Measurements from ENCODE around the gene SLC39A2.
A peak's percentile ranks its signal among the peaks of the same experiment; 100 is the strongest.
"Not testable (repeated sequence)": the region's sequence is repeated elsewhere in the genome, so short reads cannot be mapped to it uniquely, and the experiment has no call there.

Gene SLC39A2

DNA sequence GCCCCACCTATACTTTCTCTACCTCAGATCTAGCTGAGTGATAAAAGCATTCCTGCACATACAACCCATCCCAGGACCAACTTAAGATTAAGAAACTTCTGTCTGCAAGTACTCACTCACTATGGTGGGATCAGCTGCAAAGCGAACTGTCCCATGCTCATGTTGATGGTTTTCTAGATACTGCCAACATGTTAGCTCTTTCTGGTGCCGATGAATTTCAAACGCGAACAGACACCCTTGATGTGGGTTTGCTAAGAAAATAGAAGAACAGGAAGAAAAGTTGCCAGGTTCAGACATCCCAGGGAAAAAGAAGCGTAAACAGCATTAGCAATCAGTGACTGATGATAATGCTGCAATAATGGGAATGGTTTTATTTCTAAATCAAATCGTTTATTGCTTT is 1.5 kb upstream of the SLC39A2 start:
- DNase-seq = no peak

DNA sequence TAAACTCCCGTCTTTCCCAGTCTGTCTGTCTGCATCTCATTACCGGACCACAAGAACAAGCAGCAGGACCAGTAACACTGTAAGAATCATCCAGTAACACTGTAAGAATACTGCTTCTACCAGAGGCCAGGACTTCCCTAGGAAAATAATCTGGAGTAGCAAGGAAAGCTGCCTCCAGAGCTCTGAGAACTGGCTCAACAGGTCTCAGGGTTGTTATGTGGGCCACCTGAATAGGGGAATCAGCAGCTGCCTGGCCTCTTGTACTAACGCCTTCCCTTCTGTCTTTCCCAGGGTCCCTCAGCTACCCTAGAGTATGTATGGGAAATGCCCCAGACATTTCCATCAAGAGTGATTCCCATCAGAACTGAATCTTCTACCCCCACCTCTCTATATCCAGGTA is 954 bp upstream of the SLC39A2 start:
- no peak for DNase-seq

DNA sequence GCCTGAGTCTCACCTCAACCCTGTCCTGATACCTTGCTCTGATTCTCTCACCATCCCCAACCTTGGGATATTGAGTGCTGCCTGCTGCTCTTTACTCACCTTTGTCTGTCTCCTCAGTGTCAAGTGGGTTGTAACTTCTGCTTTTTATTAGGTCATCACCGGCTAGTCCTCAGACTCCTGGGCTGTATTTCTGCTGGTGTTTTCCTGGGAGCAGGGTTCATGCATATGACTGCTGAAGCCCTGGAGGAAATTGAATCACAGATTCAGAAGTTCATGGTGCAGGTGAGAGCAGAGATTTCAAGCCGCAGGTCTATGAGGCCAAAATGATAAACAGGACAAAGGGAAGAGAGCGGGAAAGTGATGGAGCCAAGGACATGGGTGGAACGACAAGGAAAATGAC is 498 bp downstream of the SLC39A2 start:
- no peak for DNase-seq

DNA sequence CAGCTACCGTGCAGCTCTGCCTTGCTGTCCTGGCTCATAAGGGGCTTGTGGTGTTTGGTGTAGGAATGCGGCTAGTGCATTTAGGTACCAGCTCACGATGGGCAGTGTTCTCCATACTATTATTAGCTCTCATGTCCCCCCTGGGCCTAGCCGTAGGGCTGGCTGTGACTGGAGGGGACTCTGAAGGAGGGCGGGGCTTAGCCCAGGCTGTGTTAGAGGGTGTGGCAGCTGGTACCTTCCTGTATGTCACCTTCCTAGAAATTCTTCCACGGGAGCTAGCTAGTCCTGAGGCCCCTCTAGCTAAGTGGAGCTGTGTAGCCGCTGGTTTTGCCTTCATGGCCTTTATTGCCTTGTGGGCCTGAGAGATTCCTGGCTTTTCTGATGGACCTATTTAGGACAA is 2.1 kb downstream of the SLC39A2 start:
- DNase-seq = no peak

DNA sequence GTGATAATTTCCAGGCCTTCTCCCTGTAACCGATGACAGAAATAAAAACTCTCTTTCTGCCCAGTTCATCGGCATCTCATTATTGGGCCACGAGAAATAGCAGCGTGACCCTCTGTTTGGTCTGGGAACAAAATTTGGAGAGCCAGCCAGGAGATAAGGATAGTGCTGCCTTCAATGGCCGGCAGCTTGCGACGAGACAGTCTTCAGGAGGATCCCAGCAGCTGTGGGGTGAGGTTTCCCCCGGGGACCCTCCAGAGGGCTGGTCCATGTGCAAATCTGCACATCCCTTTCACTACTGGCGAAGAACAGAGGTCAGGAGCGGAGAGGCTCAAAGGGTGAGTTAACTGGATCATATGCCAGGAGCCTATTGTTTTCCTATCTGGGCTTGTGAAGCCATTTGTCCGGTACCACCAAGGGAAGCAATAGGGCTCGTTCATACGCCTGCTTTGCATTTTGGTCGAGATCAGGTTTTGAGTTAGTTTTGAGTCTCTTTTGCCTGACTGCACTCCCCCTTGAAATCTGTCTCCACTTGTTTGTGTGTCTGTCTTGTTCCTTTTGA is 4.8 kb downstream of the SLC39A2 start:
- DNase-seq = no peak

DNA sequence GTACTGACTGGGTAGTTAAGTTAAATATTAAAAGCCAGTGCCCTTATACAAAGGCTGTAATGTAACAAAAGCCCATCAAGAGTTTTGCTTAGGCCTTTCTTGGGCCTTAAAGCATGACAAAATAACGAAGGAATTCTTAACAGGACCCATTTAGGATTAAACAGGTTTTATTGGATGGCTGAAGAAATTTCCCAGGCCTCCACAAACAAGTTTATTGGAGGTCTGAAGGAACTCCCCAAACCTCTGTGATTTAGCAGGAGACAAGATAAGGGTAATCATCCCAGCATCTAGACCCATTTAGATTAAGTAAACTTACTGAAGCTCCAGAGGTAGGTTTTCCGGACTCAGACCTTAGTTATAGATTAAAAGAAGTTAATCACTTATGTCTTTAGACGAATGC is 10.6 kb downstream of the SLC39A2 start:
- DNase-seq = not testable (repeated sequence)

DNA sequence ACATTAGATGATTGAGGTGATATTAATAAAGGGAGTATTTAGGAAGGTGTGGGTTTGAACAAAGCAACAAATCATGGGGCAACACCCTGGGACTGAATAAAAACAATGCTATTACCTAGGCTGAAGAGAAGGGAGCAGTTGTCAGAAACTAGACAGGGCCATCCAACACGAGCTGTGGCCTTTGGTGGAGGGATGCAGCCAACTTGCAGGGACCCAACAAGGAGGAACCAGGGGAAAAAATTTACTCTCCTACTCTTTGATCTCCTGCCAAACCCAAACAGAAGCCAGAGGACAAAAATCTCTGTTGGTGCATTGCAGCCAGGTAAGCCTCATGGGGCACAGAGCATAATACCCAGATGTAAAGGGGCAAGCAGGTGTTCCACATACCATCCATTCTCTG is 12.0 kb downstream of the SLC39A2 start:
- no peak for DNase-seq

DNA sequence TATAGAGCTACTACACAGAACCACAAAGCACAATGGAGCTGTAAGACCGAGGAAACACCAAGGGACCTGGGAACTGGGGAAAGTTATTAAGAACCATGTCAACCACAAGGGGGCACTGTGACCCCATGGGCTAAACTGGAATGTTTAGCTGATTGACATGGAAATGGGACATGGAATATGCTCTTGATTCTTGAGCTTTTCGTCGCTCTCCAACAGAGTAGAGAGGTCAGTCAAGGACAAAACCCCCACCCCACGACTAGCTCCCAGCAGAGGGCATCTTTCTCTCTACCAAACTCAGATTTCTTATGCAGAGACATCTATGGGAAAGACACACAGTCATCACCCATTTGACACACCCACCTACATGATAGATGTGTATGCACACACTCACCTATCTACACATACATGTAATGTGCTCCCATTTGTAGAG is 15.7 kb downstream of the SLC39A2 start:
- DNase-seq = peak; percentile 91

DNA sequence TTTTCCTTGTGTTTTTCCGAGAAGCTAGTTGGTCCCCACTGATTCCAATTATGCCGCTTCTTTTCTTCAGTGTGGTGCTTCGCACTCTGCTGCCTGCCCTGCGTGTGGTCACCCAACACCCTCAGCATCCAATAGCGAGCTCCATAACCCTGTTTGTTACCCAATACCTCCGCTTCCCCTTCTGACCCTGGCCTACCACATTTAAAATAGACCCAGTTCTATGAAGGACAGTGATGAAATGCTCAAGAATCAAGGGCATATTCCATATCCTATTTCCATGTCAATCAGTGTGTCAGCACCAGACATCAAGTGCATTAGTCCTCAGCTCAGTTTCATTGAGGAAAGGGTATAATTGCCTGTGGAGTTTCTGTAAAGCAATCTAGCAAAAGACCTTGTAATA is 16.2 kb downstream of the SLC39A2 start:
- DNase-seq = no peak

DNA sequence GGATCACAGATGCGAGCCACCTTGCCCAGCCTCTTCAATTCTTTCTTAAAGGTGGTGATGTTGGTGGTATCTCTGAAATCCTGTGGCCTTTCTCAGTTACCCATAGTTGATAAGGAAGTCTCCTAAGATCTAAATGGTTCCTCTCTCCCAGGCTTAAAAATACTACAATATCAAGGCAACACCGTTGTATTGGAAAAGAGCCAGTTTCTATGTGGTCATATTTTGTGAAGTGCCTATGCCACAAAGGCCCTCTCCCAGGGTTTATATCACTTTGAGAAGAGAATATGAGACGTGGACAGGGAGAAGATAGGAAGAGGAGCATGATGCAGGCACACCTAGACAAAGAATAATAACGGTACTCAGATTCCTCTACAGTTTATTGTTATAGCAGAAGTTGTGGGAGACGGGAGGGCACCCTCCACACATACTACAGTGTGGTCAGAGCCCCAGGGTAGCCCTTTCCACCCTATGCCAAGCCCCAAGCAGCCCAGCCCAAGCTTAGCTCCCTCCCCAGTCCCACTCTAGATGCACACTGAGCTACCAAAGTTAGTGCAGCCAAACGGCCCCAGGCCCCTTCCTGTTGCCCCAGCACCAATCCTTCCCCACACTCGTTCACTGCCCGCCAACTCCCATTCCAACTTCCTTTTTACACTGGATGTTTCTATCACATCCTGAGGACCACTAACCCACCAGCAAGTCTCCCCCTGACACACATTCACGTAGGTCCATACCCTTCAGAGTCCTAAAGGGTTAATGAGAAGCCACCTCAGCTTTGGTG is 17.5 kb downstream of the SLC39A2 start:
- DNase-seq = no peak

DNA sequence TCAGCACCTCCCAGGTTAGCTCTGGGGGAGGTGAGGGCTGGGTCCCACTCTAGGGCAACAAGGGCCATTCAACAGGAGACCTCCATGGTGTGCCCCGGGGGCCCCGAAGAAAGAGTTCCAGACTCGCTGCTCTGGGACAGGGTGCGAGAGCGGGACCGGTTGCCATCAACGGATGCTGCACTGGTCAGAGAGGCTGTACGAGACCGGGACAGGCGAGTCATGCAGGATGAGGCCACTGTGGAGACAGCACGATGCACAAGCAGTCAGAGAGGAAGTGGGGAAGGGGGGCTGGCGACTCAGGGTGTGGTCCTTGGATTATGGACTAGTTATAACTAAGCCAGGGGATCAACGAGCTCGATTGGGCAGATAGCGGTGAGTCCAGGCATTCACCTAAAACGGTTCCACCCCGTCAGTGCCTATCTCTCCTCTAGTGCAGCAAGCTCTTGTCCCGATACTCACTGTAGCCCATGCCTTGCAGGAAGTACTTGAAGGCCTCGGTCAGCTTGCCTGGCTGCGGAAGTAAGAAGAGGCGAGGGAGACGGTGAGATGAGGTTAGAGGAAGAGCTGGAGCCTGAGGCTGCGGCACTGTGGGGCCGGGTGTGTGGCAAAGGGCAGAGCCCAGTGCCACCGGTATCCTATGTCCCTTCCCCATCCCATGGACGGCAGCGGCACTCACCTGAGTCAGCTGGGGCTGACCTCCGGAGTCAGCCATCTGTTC is 18.6 kb downstream of the SLC39A2 start:
- DNase-seq = no peak

DNA sequence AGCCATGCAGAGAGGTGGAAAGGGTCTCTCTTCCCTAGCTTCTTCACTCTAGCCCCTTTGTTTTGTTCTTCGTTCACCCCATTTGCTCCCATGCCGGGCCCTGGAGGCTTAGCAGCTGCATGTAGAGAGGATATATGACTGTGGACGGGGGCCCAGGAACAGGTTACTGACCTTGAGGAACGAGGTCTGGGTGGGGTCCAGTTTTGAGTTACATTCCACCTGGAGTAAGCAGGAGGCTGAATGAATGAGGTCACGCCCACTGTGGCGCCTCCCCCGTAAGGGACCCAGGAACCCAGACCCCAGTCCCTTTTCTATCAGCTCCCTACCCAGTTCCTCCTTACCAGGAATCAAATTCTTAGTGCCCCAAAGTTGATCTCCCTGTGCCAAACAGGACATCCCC is 19.2 kb downstream of the SLC39A2 start:
- no peak for DNase-seq

DNA sequence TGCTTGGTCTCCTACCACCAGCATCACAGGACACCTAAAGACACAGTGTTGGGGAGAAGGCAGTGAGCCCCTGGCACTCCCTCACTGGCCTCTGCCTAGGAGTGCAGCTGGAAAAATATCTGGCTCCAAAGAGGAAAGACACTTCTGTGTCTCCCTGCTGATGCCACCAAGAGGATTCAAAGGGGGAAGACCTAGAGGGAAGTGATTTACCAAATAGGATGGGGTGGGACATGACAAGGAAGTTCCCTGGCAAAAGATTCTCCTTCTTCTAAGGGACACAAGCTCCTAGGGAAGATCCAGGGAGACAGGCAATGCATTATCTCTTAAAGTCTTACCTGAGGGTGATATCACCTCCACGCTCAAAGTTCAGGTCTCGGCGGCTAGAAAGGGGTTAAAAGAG is 19.7 kb downstream of the SLC39A2 start:
- no peak for DNase-seq

DNA sequence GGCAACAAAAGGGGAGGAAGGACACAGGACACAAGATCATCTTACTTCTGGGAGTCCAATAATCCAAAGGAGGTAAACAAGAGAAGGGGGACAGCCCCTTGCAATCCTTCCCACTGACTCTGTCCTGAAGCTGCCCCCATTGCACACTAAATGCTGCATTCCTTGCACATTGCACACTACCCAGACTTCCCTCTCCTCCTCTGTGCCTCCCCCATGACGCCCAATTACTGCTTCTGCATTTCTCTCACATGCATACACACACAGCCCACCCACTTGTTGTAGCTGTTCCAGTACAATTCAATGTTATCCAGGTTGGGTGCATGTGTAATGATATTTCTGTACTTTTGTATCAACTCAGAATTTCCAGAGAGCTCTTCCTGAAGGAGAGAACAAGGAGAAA is 20.3 kb downstream of the SLC39A2 start:
- DNase-seq = no peak

DNA sequence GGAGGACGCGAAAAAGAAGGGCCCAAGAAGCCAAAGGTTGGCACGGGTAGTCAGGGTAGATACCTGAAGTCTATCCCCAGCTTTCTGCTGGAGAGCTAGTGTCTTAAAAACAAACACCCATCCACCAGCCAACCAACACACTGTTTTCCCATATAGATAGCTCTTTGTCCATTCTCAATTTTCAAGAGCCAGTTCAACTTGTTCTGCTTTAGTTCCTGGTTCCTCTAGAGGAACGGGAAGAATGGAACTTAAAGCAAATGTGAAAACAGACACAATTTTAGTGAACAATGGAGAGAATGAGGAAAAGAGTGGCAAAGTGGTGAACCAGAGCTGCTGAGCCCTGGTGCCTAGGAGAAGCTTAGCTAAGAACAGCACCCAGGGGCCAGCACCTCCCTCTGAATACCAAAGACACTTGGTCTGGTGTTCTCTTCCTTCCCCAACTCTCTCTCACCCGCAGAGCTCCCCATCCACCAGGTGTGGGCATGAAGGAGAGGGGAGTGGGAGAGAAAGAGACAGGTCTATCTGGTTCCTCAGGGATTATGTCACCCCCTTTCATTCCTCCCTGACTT is 22.0 kb downstream of the SLC39A2 start:
- DNase-seq = no peak

DNA sequence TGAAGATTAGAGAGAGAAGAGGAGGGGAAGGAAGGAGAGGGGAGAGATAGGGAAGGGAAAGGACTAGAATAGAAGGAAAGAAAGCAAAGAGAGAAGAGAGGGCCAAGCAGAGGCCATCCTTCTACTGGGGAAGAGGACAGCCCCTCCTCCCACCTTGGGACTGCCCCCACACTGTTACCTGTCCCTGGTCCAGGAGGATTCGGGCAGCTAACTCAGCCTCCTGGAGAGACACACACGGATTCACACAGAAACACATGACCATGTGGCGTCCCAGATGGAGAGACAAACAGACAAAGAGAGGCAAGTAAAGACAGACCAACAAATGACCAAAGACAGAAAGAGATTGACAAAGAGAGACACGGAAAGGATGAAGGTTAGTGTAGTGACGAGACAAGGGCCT is 23.6 kb downstream of the SLC39A2 start:
- DNase-seq = no peak

DNA sequence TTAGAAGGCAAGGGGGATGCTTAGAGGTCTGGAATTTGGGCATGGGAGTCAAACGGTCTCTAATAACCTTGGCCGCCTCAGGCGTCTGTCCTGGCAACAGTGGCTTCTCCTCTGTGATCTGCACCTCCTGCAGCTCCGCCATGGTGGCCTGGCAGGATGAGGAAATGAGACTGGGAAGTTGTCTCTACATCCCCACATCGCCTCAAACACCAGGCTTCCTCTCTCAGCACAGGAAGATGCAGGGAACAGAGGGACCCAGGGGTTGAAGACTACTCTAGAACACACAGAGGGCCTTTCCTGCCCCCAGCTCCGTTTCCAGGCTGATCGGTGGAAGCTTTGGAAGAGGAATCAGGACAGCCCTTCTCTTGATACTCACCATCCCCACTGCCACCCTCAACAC is 24.1 kb downstream of the SLC39A2 start:
- no peak for DNase-seq

DNA sequence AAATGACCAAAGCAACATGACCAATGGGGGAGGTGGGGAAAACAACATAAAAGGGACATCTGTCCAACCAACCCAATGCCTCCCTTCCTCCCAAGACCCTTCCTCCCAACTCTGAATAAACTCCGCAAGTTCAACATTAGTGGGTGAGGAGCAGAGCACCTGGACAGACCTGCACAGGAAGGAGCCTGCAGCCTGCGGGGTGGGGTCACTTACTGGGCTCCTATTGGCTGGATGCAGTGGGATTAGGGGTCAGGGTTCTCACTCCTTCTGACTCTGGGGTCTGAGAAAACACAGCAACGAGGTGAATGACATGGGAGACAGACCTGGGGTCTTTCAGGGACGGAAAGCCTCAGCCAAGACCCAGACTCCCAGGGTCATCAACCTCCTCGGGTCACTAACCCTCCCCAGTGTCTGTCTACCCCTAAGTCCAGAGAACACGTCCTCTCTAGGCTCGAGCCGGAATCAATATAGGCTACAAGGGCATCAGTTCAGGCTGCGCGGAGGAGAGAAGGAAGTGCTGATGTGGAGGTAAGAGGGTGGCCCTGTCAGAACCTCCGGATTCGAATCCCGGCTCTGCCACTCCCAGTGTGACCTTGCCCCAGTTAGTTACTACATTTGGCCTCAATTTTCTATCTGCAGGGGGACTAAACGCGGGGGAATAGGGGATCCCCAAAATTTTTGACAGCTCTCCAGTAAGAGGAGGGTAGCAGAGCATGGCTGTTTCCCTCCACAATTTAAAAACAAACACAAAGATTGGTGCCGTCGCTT is 24.9 kb downstream of the SLC39A2 start:
- no peak for DNase-seq

DNA sequence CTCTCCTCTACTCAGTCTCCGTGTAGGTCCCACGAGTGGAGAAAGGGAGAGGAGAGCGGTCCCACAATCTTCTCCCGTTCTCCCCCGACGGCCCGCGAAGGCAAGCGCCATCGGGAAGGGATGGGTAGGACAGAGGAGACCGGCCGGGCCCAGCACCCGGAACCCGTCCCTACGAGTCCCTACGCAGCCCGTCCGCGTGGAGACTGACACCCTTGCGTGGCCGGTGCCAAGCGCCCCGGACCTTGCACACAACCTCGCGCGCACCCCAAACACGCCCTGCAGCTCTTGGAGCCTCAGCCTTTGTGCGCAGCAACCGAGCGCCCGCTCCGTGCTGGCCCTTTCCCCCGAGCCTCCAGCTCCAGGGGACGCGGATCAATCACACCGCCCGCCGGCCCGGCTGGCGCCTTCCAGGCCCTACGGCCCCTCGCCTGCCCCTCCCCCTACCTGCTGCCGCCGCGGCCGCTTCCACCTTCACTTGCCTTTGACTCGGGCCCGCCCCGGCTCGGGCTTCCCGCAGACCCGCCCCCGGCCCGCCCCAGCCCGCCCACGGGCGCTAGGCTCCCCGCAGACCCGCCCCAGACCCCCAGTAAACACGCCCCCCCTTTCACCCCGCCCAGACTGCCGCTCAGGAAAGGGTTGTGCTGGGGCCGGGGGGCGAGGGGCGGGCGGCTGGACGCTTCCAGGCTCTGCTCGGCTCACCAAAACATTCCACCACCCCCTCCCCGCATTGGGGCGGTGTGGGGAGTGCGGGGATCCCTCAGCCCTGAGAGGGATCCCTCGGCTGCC is 25.7 kb downstream of the SLC39A2 start, which contains the start of gene NDRG2:
TSS of gene NDRG2 (minus strand) at position 477 of the 786 bp plus-strand sequence. CDS start 1,746 bp downstream, outside the sequence.
- DNase-seq = peak; percentile 72

DNA sequence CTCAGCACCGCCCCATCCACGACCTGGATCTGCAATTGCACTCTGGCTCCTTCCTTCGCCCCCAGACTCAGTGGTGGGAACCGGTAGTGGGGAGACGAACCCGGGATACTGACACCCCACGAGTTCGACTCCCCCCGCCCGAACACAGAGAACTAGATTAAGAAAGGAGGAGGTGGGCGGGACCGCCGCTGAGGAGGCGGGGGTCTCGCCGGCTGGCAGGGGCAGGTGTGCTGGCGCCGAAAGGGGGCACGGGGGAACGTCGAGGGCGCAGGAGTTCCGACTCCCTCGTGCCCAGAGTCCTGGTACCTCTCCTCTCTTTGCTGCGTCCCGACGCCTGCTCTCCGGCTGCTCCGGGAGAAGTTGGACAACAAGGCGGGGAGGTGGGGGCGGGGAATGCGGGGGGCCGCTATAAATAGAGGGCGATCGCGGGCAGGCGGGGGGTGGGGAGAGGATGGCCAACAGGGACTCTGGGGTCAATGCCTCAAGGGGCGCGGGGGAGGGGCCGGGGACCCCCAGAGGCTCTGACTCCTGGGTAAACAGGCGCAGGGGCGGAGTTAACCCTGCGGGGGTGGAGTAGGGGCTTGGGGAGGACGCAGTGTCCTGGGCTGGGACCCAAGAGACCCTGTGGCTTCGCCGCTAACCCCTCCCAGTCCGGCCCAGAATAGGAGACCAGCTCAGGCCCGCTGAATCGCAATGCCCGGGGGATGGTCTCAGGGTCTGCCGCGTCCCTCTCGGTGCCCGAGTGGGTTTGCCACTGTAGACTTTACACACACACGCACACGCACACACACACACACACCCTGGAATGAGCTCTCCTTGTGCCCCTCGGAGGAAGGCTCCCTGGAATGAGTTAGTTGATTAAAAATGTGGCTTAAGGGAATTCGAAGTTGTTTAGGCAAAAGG is 26.5 kb downstream of the SLC39A2 start:
- no peak for DNase-seq

Measured in stimulated activated CD8-positive, alpha-beta memory T cell treated with anti-CD3 and anti-CD28 coated beads, Interleukin-4, amount 100 ng/mL, for 48 hours (primary cell).